HL-60 (cell line): ENCODE results near the gene ANAPC2.

ENCODE experiments used
- CTCF ChIP-seq: IDR thresholded peaks from one replicate; pipeline ENCODE4 v1.5.1; 2011; ENCODE audit warnings: low read length, control low read depth, inconsistent platforms; ENCODE audit not compliant: insufficient read depth
- POLR2AphosphoS5 ChIP-seq: IDR thresholded peaks from 2 replicates; pipeline ENCODE4 v1.6.1; 2012; ENCODE audit warnings: low read depth
- REST ChIP-seq: IDR thresholded peaks from 2 replicates; pipeline ENCODE4 v1.6.1; 2012; ENCODE audit warnings: low read depth; ENCODE audit not compliant: insufficient replicate concordance
- SPI1 ChIP-seq: IDR thresholded peaks from 2 replicates; pipeline ENCODE4 v1.6.1; 2012; ENCODE audit warnings: low read depth, mild to moderate bottlenecking, borderline replicate concordance

GRCh38 chr9:137143459-137143858 is 44.9 kb downstream of the ANAPC2 start:
- TF ChIP-seq CTCF (no peak), POLR2AphosphoS5 (no peak), SPI1 (no peak), REST (no peak)
